ENCODE results near the gene TLX1. TPM values are rescaled to one million over a fixed set of nuclear protein-coding genes. Genes with fewer than 3 reads are reported as not detected.
A peak's percentile ranks its signal among the peaks of the same experiment; 100 is the strongest.

The TLX1 gene
- total and polyA plus RNA-seq, 12 donors = 0.03 to 0.74 (median 0.27) TPM; not detected in 9

DNA sequence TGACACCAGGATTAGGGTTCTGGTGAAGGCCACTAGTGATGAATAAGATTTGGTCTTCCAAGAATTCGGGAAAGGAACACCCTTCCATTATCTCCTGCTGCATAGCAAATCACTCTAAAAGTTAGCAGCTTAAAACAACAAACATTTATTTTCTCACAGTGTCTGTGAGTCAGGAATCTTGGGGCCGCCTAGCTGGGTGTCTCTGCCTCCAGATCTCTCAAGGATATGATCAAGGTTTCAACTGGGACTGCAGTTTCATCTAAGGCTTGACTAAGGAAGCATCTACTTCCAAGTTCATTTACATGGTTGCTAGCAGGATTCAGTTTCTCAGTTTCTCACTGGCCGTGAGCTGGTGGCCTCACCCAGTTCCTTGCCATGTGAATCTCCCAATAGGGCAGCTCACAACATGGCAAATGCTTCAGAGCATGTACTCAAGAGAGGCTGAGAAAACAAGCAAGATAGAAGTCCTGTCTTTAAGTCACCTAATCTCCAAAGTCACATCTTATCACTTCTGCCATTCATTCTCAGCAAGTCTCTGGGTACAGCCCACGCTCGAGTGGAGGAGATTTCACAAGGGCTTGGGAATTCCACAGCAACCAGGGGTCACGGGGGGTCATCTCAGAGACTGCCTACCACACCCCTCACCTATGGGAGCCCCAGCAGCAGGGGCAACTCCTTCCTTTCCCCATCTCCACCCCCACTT is 26.8 kb downstream of the TLX1 start:
- no peaks in the 10 kb centered on the region for H3K36me3 ChIP-seq
- no peak overlapping the region for H3K4me3 ChIP-seq
- peaks cover 0 to 9% (median 4%) of the 10 kb centered on the region in 9 donors for H3K4me1 ChIP-seq
- intact Hi-C loops (cut with DNase I) = no loop called here
- DNase-seq (no peak), ATAC-seq (no peak)
- TF ChIP-seq, protein P1, sequence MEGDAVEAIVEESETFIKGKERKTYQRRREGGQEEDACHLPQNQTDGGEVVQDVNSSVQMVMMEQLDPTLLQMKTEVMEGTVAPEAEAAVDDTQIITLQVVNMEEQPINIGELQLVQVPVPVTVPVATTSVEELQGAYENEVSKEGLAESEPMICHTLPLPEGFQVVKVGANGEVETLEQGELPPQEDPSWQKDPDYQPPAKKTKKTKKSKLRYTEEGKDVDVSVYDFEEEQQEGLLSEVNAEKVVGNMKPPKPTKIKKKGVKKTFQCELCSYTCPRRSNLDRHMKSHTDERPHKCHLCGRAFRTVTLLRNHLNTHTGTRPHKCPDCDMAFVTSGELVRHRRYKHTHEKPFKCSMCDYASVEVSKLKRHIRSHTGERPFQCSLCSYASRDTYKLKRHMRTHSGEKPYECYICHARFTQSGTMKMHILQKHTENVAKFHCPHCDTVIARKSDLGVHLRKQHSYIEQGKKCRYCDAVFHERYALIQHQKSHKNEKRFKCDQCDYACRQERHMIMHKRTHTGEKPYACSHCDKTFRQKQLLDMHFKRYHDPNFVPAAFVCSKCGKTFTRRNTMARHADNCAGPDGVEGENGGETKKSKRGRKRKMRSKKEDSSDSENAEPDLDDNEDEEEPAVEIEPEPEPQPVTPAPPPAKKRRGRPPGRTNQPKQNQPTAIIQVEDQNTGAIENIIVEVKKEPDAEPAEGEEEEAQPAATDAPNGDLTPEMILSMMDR (IDR thresholded peaks at IDR 0.05) = no peak
- no peak overlapping the region for H3K27ac ChIP-seq
- H3K9me3 ChIP-seq = no peaks in the 10 kb centered on the region
- peaks cover 0 to 93% (median 83%) of the 10 kb centered on the region in 7 donors for H3K27me3 ChIP-seq
- 25 to 27% methylated on average over 6 of the region's 6 CpGs for WGBS, 2 donors

DNA sequence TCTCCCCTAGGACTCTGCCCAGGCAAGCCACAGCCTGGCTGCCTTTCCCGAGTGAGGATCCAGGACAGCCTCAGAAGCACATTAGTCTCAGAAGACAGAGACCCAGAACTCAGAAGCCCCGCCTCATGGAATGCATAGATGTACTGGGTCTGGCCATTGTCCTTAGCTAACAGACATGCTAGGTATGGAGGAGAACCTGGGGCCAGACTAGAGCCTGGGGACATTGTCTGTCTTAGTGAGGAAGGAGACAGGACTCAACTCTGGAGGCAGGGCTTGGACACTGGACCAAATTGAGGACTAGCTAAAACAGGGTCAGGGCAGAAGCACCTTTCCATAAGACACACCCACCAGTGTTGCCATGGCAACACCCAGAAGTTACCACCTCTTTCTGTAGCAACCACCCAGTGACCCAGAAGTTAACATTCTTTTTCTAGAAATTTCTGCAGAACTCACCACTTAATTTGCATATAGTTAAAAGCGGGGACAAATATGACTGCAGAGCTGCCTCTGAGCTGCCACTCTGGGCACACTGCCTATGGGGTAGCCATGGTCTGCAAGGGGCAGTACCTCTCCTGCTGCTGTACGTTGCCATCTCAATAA is 27.5 kb downstream of the TLX1 start:
- H3K9me3 ChIP-seq = no peaks in the 10 kb centered on the region
- DNase-seq (no peak), ATAC-seq (no peak)
- intact Hi-C loops (cut with DNase I) = no loop called here
- H3K4me1 ChIP-seq = peaks cover 0 to 9% (median 4%) of the 10 kb centered on the region in 9 donors
- no peaks in the 10 kb centered on the region for H3K36me3 ChIP-seq
- H3K27me3 ChIP-seq = peaks cover 0 to 94% (median 83%) of the 10 kb centered on the region in 7 donors
- H3K27ac ChIP-seq = no peak overlapping the region
- H3K4me3 ChIP-seq = no peak overlapping the region
- TF ChIP-seq, protein P1 (IDR thresholded peaks at IDR 0.05) = no peak
- WGBS, 2 donors = 47 to 70% methylated on average over 4 of the region's 4 CpGs

- peaks cover 0 to 96% (median 75%) of the 10 kb centered on the region in 7 donors for H3K27me3 ChIP-seq
- 3 to 4% methylated on average over 20 of the region's 20 CpGs for WGBS, 2 donors
- DNase-seq (peak; percentile 46 to 73), ATAC-seq (peak; percentile 85 to 94 (median 90))
- intact Hi-C loops (cut with DNase I) = loop anchor here in 2 of 10 donors (5.0 kb wide), 1 partner anchor 411 kb away; no protein-coding TSS in a partner anchor
- H3K9me3 ChIP-seq = peaks cover 0 to 2% (median 0%) of the 10 kb centered on the region in 11 donors
- H3K27ac ChIP-seq = no peak overlapping the region
- H3K4me1 ChIP-seq = peaks cover 0 to 9% (median 4%) of the 10 kb centered on the region in 9 donors
- TF ChIP-seq, protein P1 (IDR thresholded peaks at IDR 0.05) = peak; percentile 93 to 98 (median 97)
- peak overlapping the region in 8 of 10 donors; percentile 11 to 47 (median 30) for H3K4me3 ChIP-seq
- H3K36me3 ChIP-seq = no peaks in the 10 kb centered on the region
Observed at GRCh38 chr10:101161494-101162299, 30.6 kb downstream of the TLX1 start.

GRCh38 chr10:101162677-101163076 is 31.6 kb downstream of the TLX1 start:
- ATAC-seq (peak in 3 of 8 donors; percentile 21 to 38 (median 34)), DNase-seq (no peak)
- Histone ChIP-seq H3K4me3 (no peak overlapping the region), H3K9me3 (peaks cover 0 to 2% (median 0%) of the 10 kb centered on the region in 11 donors), H3K27me3 (peaks cover 0 to 96% (median 77%) of the 10 kb centered on the region in 7 donors), H3K4me1 (peaks cover 0 to 9% (median 4%) of the 10 kb centered on the region in 9 donors), H3K36me3 (no peaks in the 10 kb centered on the region), H3K27ac (no peak overlapping the region)
- WGBS, 2 donors = 19 to 29% methylated on average over 3 of the region's 3 CpGs
- TF ChIP-seq, protein P1 (IDR thresholded peaks at IDR 0.05) = no peak
- intact Hi-C loops (cut with DNase I) = loop anchor here in 2 of 10 donors (5.0 kb wide), 1 partner anchor 410 kb away; no protein-coding TSS in a partner anchor

All from heart right ventricle (tissue), 16 donors.